ENCODE data around the gene SMARCAD1. TPM values are rescaled to one million over a fixed set of nuclear protein-coding genes. Genes with fewer than 3 reads are reported as not detected.

Gene SMARCAD1
- total and polyA plus RNA-seq, 2 of the 8 experiments (the other 6 are each of a cell fraction or from before 2014, with no cell fraction given) = 24.1 to 59.4 TPM

- TF ChIP-seq KDM4A (IDR thresholded peaks at IDR 0.05; ENCODE audit: low read depth, low read length, severe bottlenecking) (no peak), RXRA (IDR thresholded peaks at IDR 0.05; ENCODE audit: insufficient read depth, low read depth, low read length) (no peak), HDAC6 (IDR thresholded peaks at IDR 0.05; ENCODE audit: low read depth, low read length) (no peak), CREB1 (IDR thresholded peaks at IDR 0.05) (no peak), BRCA1 (IDR thresholded peaks at IDR 0.05; ENCODE audit: low read depth, low read length) (no peak), TBP (IDR thresholded peaks at IDR 0.05; ENCODE audit: low read depth, low read length) (no peak), FOSL1 (IDR thresholded peaks at IDR 0.05; ENCODE audit: insufficient read depth, low read depth, low read length) (no peak), TAF7 (optimal IDR thresholded peaks at IDR 0.05; ENCODE audit: borderline replicate concordance, low read depth, low read length) (no peak), BCL11A (IDR thresholded peaks at IDR 0.05; ENCODE audit: low read depth in 2 of 2, low read length in 2 of 2) (no peak)
Observed at GRCh38 chr4:94267037-94267436, 59.4 kb downstream of the SMARCAD1 start (continued).

Measured in H1 (cell line).